Neural cell (in vitro differentiated cells): ENCODE data around the gene PTPRG. TPM values are rescaled to one million over a fixed set of nuclear protein-coding genes. Genes with fewer than 3 reads are reported as not detected.

Experiments used
- H2AFZ ChIP-seq: fragments of 200-600, 300-800 bp; sonication (generic), shearing (Covaris generic); 2 replicates; pipeline ENCODE4 v1.6.0; 2014; ENCODE audit warnings: low read depth, mild to moderate bottlenecking, antibody characterized with exemption, low read length, moderate library complexity
- H3F3A ChIP-seq: fragments of 200-600 bp; shearing (Covaris generic); 2 replicates; pipeline ENCODE4 v1.6.1; 2016; ENCODE audit warnings: mild to moderate bottlenecking, moderate library complexity, mixed read lengths, antibody characterized with exemption, low read length; ENCODE audit not compliant: insufficient read depth, poor library complexity, severe bottlenecking
- H3K27ac ChIP-seq: fragments of 200-600, 300-800 bp; sonication (generic), shearing (Covaris generic); 2 replicates; pipeline ENCODE4 v1.5.1; 2014; ENCODE audit warnings: mild to moderate bottlenecking, low read length, moderate library complexity
- H3K27me3 ChIP-seq: fragments of 300-800, 200-600 bp; sonication (generic), shearing (Covaris generic); 2 replicates; pipeline ENCODE4 v1.6.0; 2014; ENCODE audit warnings: mild to moderate bottlenecking, low read depth, low read length, moderate library complexity; ENCODE audit not compliant: insufficient read depth
- H3K36me3 ChIP-seq: fragments of 300-800, 200-600 bp; sonication (generic), shearing (Covaris generic); 2 replicates; pipeline ENCODE4 v1.5.1; 2014; ENCODE audit warnings: mild to moderate bottlenecking, antibody characterized with exemption, low read length, moderate library complexity; ENCODE audit not compliant: insufficient read depth
- H3K4me2 ChIP-seq: fragments of 300-800, 200-600 bp; sonication (generic), shearing (Covaris generic); 2 replicates; pipeline ENCODE4 v1.6.0; 2014; ENCODE audit warnings: mild to moderate bottlenecking, low read length
- H3K4me3 ChIP-seq: fragments of 300-800, 200-600 bp; sonication (generic), shearing (Covaris generic); 2 replicates; pipeline ENCODE4 v1.5.1; 2014; ENCODE audit warnings: mild to moderate bottlenecking, low read length, moderate library complexity
- H3K79me2 ChIP-seq: fragments of 200-600 bp; shearing (Covaris generic); replicated peaks from 2 replicates; pipeline ENCODE4 v1.6.0; 2014; ENCODE audit warnings: mild to moderate bottlenecking, low read length, moderate library complexity; ENCODE audit not compliant: insufficient read depth
- H3K9ac ChIP-seq: fragments of 300-800, 200-600 bp; sonication (generic), shearing (Covaris generic); 2 replicates; pipeline ENCODE4 v1.6.1; 2016; ENCODE audit warnings: mild to moderate bottlenecking, low read length, mixed read lengths
- H3K9me2 ChIP-seq: fragments of 200-600 bp; shearing (Covaris generic); 2 replicates; pipeline ENCODE4 v1.6.1; 2016; ENCODE audit warnings: mild to moderate bottlenecking, low read length, mixed read lengths; ENCODE audit not compliant: insufficient read depth
- H3K9me3 ChIP-seq: fragments of 200-600, 300-800 bp; sonication (generic), shearing (Covaris generic); 2 replicates; pipeline ENCODE4 v1.6.1; 2016; ENCODE audit warnings: mild to moderate bottlenecking, mixed run types, low read length, moderate library complexity, mixed read lengths
- H4K20me1 ChIP-seq: fragments of 200-600 bp; shearing (Covaris generic); 2 replicates; pipeline ENCODE4 v1.6.1; 2016; ENCODE audit warnings: mild to moderate bottlenecking, mixed run types; ENCODE audit not compliant: insufficient read depth
- EP300 ChIP-seq: fragments of 450-650 bp; conservative IDR thresholded peaks from 2 replicates; pipeline ENCODE4 v1.6.1; 2014; ENCODE audit warnings: antibody characterized with exemption, mild to moderate bottlenecking, moderate library complexity; ENCODE audit not compliant: poor library complexity, severe bottlenecking
- EZH2 ChIP-seq: fragments of 200-600, 300-800 bp; shearing (Covaris generic), sonication (generic); IDR thresholded peaks from 2 replicates; pipeline ENCODE4 v1.6.1; 2014; ENCODE audit warnings: antibody characterized with exemption, low read length, borderline replicate concordance, mild to moderate bottlenecking; ENCODE audit not compliant: insufficient read depth, poor library complexity, severe bottlenecking
- MXI1 ChIP-seq: fragments of 450-650 bp; conservative IDR thresholded peaks from 2 replicates; pipeline ENCODE4 v1.6.1; 2014; ENCODE audit warnings: antibody characterized with exemption, mild to moderate bottlenecking; ENCODE audit not compliant: poor library complexity, severe bottlenecking
- POLR2AphosphoS5 ChIP-seq: IDR thresholded peaks from 2 replicates; pipeline ENCODE4 v1.6.1; 2012
- RAD21 ChIP-seq: fragments of 450-650 bp; conservative IDR thresholded peaks from 2 replicates; pipeline ENCODE4 v1.6.1; 2014; ENCODE audit warnings: antibody characterized with exemption, mild to moderate bottlenecking, moderate library complexity
- SMC3 ChIP-seq: fragments of 450-650 bp; conservative IDR thresholded peaks from 2 replicates; pipeline ENCODE4 v1.6.1; 2014; ENCODE audit warnings: antibody characterized with exemption, mild to moderate bottlenecking, moderate library complexity; ENCODE audit not compliant: poor library complexity
- TAF1 ChIP-seq: IDR thresholded peaks from 2 replicates; pipeline ENCODE4 v1.6.1; 2012; ENCODE audit warnings: low read depth
- polyA plus RNA-seq: library from polyadenylated mRNA; depleted of rRNA; stranded (reverse); fragments of >200 nt; gene quantifications from 2 replicates; pipeline ENCODE4 v1.2.3, GENCODE V29; 2014
- TF ChIP-seq, protein P1 (sequence below): IDR thresholded peaks from 2 replicates; pipeline ENCODE4 v1.6.1; 2012; ENCODE audit warnings: borderline replicate concordance
- TF ChIP-seq, protein P2 (sequence below): fragments of 450-650 bp; IDR thresholded peaks from 2 replicates; pipeline ENCODE4 v1.5.1; 2014; ENCODE audit warnings: antibody characterized with exemption, mild to moderate bottlenecking, moderate library complexity; ENCODE audit not compliant: poor library complexity, severe bottlenecking

PTPRG gene
- polyA plus RNA-seq, 1 donor from 2014 or later: 33.1 TPM

DNA sequence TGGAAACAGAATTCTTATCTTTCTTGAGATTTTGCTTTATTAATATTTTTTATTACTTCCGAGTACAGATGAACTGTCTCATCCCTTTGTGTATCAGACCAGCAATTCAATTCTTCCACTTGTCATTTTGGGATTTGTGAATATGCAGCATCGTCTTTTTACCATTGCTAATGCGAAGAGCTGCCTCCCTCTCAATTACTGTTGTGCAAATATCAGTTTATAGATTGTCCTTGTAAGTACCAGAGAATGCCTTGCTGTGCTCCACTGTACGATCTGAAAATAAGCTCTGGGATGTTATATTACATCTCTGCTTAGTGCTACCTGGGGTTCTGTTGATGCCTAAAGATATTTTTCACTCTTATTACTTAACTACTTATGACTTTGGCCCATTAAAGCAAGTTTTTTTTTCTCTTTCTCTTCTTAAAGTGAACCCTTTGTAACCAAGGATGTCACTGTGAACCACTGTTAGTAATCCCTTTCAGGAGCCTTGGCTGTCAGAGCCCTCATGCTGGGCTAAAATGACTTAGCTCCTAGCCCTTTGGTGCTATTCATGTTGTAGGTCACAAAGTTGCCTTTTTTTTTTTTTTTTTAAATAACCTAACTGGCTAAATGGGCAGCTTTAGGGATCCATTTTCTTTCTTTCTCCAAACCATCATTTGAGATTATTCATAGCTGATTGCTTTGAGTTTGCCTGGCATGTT, 429.1 kb downstream of the PTPRG start:
- peak overlapping the region; percentile 70 for H3K27ac ChIP-seq
- no peak overlapping the region for H3K9ac ChIP-seq
- no peaks in the 10 kb centered on the region for H3K36me3 ChIP-seq
- H3K9me2 ChIP-seq: no peaks in the 10 kb centered on the region
- no peaks in the 10 kb centered on the region for H4K20me1 ChIP-seq
- no peaks in the 10 kb centered on the region for H3K79me2 ChIP-seq
- TF ChIP-seq SMC3: no peak
- peak; percentile 7 for TF ChIP-seq POLR2AphosphoS5
- no peaks in the 10 kb centered on the region for H3F3A ChIP-seq
- no peaks in the 10 kb centered on the region for H3K27me3 ChIP-seq
- H3K4me3 ChIP-seq: no peak overlapping the region
- H3K9me3 ChIP-seq: no peaks in the 10 kb centered on the region
- no peak overlapping the region for H2AFZ ChIP-seq
- no peak overlapping the region for H3K4me2 ChIP-seq

DNA sequence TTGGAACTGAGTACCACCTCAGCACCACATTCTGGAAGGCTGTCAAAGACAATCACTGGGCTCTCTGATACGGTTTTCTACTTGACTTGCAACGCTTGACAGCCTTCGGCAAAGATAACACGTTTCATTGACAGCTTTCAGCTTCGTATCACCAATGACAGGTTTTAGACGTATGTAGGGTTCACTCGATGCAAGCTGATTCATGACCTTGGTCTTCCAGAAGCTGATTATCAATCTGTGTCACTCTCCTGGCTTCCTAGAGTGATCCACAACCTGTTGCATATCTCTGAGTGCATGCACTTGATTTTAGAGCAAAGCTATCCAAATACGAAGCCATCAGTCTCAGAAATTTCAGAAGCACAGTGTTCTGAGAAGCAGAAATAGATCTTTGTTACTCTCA, 430.3 kb downstream of the PTPRG start:
- no peaks in the 10 kb centered on the region for H4K20me1 ChIP-seq
- no peaks in the 10 kb centered on the region for H3K9me2 ChIP-seq
- H3K9ac ChIP-seq: no peak overlapping the region
- no peaks in the 10 kb centered on the region for H3F3A ChIP-seq
- no peaks in the 10 kb centered on the region for H3K9me3 ChIP-seq
- H3K27ac ChIP-seq: peak overlapping the region; percentile 70
- H3K79me2 ChIP-seq: no peaks in the 10 kb centered on the region
- no peaks in the 10 kb centered on the region for H3K36me3 ChIP-seq
- no peak overlapping the region for H2AFZ ChIP-seq
- H3K4me2 ChIP-seq: no peak overlapping the region
- H3K4me3 ChIP-seq: no peak overlapping the region
- TF ChIP-seq TAF1 (no peak), EP300 (peak; percentile 99), POLR2AphosphoS5 (peak; percentile 84), MXI1 (no peak), EZH2 (no peak), RAD21 (no peak), SMC3 (peak; percentile 4)
- TF ChIP-seq, protein P1, sequence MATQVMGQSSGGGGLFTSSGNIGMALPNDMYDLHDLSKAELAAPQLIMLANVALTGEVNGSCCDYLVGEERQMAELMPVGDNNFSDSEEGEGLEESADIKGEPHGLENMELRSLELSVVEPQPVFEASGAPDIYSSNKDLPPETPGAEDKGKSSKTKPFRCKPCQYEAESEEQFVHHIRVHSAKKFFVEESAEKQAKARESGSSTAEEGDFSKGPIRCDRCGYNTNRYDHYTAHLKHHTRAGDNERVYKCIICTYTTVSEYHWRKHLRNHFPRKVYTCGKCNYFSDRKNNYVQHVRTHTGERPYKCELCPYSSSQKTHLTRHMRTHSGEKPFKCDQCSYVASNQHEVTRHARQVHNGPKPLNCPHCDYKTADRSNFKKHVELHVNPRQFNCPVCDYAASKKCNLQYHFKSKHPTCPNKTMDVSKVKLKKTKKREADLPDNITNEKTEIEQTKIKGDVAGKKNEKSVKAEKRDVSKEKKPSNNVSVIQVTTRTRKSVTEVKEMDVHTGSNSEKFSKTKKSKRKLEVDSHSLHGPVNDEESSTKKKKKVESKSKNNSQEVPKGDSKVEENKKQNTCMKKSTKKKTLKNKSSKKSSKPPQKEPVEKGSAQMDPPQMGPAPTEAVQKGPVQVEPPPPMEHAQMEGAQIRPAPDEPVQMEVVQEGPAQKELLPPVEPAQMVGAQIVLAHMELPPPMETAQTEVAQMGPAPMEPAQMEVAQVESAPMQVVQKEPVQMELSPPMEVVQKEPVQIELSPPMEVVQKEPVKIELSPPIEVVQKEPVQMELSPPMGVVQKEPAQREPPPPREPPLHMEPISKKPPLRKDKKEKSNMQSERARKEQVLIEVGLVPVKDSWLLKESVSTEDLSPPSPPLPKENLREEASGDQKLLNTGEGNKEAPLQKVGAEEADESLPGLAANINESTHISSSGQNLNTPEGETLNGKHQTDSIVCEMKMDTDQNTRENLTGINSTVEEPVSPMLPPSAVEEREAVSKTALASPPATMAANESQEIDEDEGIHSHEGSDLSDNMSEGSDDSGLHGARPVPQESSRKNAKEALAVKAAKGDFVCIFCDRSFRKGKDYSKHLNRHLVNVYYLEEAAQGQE: no peak
- TF ChIP-seq, protein P2, sequence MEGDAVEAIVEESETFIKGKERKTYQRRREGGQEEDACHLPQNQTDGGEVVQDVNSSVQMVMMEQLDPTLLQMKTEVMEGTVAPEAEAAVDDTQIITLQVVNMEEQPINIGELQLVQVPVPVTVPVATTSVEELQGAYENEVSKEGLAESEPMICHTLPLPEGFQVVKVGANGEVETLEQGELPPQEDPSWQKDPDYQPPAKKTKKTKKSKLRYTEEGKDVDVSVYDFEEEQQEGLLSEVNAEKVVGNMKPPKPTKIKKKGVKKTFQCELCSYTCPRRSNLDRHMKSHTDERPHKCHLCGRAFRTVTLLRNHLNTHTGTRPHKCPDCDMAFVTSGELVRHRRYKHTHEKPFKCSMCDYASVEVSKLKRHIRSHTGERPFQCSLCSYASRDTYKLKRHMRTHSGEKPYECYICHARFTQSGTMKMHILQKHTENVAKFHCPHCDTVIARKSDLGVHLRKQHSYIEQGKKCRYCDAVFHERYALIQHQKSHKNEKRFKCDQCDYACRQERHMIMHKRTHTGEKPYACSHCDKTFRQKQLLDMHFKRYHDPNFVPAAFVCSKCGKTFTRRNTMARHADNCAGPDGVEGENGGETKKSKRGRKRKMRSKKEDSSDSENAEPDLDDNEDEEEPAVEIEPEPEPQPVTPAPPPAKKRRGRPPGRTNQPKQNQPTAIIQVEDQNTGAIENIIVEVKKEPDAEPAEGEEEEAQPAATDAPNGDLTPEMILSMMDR: no peak
- no peaks in the 10 kb centered on the region for H3K27me3 ChIP-seq
